Loucy (cell line): ENCODE measurements around the gene WDR19.

Source experiments
- H2AFZ ChIP-seq: fragments of 200-600 bp; sonication (generic); 2 replicates; pipeline ENCODE4 v1.6.0; 2016; ENCODE audit warnings: antibody characterized with exemption, mild to moderate bottlenecking, low read length, moderate library complexity
- H3F3A ChIP-seq: fragments of 200-600 bp; 2 replicates; pipeline ENCODE4 v1.6.0; 2016; ENCODE audit warnings: antibody characterized with exemption, low read depth, mild to moderate bottlenecking
- H3K27me3 ChIP-seq: fragments of 200-600 bp; sonication (generic); 2 replicates; pipeline ENCODE4 v1.6.1; 2014; ENCODE audit warnings: low read length, mild to moderate bottlenecking; ENCODE audit not compliant: insufficient read depth, poor library complexity, severe bottlenecking
- H3K36me3 ChIP-seq: fragments of 200-600 bp; sonication (generic); 2 replicates; pipeline ENCODE4 v1.6.1; 2016; ENCODE audit warnings: low read length; ENCODE audit not compliant: insufficient read depth
- H3K4me1 ChIP-seq: fragments of 200-600 bp; sonication (generic); 2 replicates; pipeline ENCODE4 v1.5.1; 2014; ENCODE audit warnings: low read length, mild to moderate bottlenecking; ENCODE audit not compliant: insufficient read depth, poor library complexity, severe bottlenecking
- H3K4me2 ChIP-seq: fragments of 200-600 bp; sonication (generic); 2 replicates; pipeline ENCODE4 v1.6.0; 2014; ENCODE audit warnings: antibody characterized with exemption, low read length, low read depth, mild to moderate bottlenecking; ENCODE audit not compliant: poor library complexity, severe bottlenecking
- H3K4me3 ChIP-seq: fragments of 200-600 bp; sonication (generic); 2 replicates; pipeline ENCODE4 v1.5.1; 2014; ENCODE audit warnings: low read length, mild to moderate bottlenecking, mixed read lengths; ENCODE audit not compliant: poor library complexity, severe bottlenecking
- H3K79me2 ChIP-seq: fragments of 200-600 bp; sonication (generic); 2 replicates; pipeline ENCODE4 v1.6.1; 2014; ENCODE audit warnings: low read length; ENCODE audit not compliant: insufficient read depth
- H3K9ac ChIP-seq: fragments of 200-600 bp; sonication (generic); 2 replicates; pipeline ENCODE4 v1.6.0; 2014; ENCODE audit warnings: mild to moderate bottlenecking, low read depth, low read length, moderate library complexity; ENCODE audit not compliant: poor library complexity, severe bottlenecking
- H3K9me2 ChIP-seq: fragments of 200-600 bp; sonication (generic); replicated peaks from 2 replicates; pipeline ENCODE4 v1.6.1; 2016; ENCODE audit warnings: low read depth, low read length, mixed read lengths
- H3K9me3 ChIP-seq: fragments of 200-600 bp; sonication (generic); 2 replicates; pipeline ENCODE4 v1.6.1; 2014; ENCODE audit warnings: mild to moderate bottlenecking, antibody characterized with exemption, low read length, low read depth; ENCODE audit not compliant: insufficient read depth
- H4K20me1 ChIP-seq: fragments of 200-600 bp; sonication (generic); 2 replicates; pipeline ENCODE4 v1.6.0; 2014; ENCODE audit warnings: antibody characterized with exemption, low read length, mild to moderate bottlenecking; ENCODE audit not compliant: insufficient read depth, poor library complexity, severe bottlenecking
- EZH2phosphoT487 ChIP-seq: fragments of 200-600 bp; IDR thresholded peaks from 2 replicates; pipeline ENCODE4 v1.6.1; 2018; ENCODE audit warnings: antibody characterized with exemption, mild to moderate bottlenecking, moderate library complexity, borderline replicate concordance
- TF ChIP-seq, protein P1 (sequence below): fragments of 200-600 bp; sonication (generic); conservative IDR thresholded peaks from 2 replicates; pipeline ENCODE4 v1.5.1; 2014; ENCODE audit warnings: mild to moderate bottlenecking, antibody characterized with exemption, low read length

Gene WDR19

GRCh38 chr4:39255266-39255665 is 72.9 kb downstream of the WDR19 start:
- no peaks in the 10 kb centered on the region for H3K27me3 ChIP-seq
- no peaks in the 10 kb centered on the region for H4K20me1 ChIP-seq
- no peaks in the 10 kb centered on the region for H3K9me2 ChIP-seq
- H3K9me3 ChIP-seq: no peaks in the 10 kb centered on the region
- H3K4me3 ChIP-seq: no peak overlapping the region
- H3K36me3 ChIP-seq: no peaks in the 10 kb centered on the region
- no peak for TF ChIP-seq EZH2phosphoT487
- TF ChIP-seq, protein P1, sequence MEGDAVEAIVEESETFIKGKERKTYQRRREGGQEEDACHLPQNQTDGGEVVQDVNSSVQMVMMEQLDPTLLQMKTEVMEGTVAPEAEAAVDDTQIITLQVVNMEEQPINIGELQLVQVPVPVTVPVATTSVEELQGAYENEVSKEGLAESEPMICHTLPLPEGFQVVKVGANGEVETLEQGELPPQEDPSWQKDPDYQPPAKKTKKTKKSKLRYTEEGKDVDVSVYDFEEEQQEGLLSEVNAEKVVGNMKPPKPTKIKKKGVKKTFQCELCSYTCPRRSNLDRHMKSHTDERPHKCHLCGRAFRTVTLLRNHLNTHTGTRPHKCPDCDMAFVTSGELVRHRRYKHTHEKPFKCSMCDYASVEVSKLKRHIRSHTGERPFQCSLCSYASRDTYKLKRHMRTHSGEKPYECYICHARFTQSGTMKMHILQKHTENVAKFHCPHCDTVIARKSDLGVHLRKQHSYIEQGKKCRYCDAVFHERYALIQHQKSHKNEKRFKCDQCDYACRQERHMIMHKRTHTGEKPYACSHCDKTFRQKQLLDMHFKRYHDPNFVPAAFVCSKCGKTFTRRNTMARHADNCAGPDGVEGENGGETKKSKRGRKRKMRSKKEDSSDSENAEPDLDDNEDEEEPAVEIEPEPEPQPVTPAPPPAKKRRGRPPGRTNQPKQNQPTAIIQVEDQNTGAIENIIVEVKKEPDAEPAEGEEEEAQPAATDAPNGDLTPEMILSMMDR: peak; percentile 23; the same call in 1 of the 2 replicates
- no peaks in the 10 kb centered on the region for H3K79me2 ChIP-seq
- H2AFZ ChIP-seq: no peak overlapping the region
- H3F3A ChIP-seq: no peaks in the 10 kb centered on the region
- H3K9ac ChIP-seq: no peak overlapping the region
- H3K4me2 ChIP-seq: no peak overlapping the region
- no peaks in the 10 kb centered on the region for H3K4me1 ChIP-seq

- Histone ChIP-seq H3K4me1 (no peaks in the 10 kb centered on the region), H3K4me2 (no peak overlapping the region), H3K27me3 (no peaks in the 10 kb centered on the region), H3F3A (no peaks in the 10 kb centered on the region), H4K20me1 (no peaks in the 10 kb centered on the region), H3K79me2 (no peaks in the 10 kb centered on the region), H3K36me3 (no peaks in the 10 kb centered on the region), H3K9me3 (no peaks in the 10 kb centered on the region), H3K9ac (no peak overlapping the region), H2AFZ (no peak overlapping the region), H3K9me2 (no peaks in the 10 kb centered on the region), H3K4me3 (no peak overlapping the region)
- TF ChIP-seq, protein P1: no peak
- TF ChIP-seq EZH2phosphoT487: no peak
Observed at GRCh38 chr4:39255871-39256270, 73.5 kb downstream of the WDR19 start.

DNA sequence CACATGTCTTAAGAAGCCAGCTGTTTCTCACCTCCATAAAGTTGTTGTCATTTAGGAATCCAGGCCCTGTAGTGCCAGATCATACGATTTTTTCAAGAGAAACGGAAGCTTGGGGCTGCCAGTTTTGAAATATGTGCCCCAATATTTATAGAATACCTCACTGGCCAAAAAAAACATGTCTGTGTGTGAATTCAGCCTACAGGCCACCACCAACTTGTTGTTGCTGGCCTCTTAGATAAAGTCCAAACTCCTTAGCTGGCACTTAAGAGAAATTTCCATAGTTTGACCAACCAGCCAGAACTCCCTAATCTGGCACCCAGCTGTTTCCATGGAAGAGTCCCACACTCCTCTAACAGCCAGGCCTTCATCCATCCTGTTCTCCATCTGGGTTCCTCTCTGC is 74.1 kb downstream of the WDR19 start:
- Histone ChIP-seq H3K36me3 (no peaks in the 10 kb centered on the region), H2AFZ (no peak overlapping the region), H3K4me1 (no peaks in the 10 kb centered on the region), H3F3A (no peaks in the 10 kb centered on the region), H3K9me2 (no peaks in the 10 kb centered on the region), H3K4me3 (no peak overlapping the region), H3K9me3 (no peaks in the 10 kb centered on the region), H3K9ac (no peak overlapping the region), H3K4me2 (no peak overlapping the region), H4K20me1 (no peaks in the 10 kb centered on the region), H3K27me3 (no peaks in the 10 kb centered on the region), H3K79me2 (no peaks in the 10 kb centered on the region)
- no peak for TF ChIP-seq EZH2phosphoT487
- TF ChIP-seq, protein P1: no peak
